GM19455 (cell line): Measurements from ENCODE around the gene NKD2.
"Not testable (repeated sequence)": the region's sequence is repeated elsewhere in the genome, so short reads cannot be mapped to it uniquely, and the experiment has no call there.

Experiments used
- ATAC-seq: cut with Tn5 transposase; IDR thresholded peaks from one replicate; pipeline ENCODE4 v1.9.1; 2021; ENCODE audit not compliant: unreplicated experiment

Gene NKD2

GRCh38 chr5:1012900-1013237 lies 4.3 kb downstream of the NKD2 start:
- ATAC-seq = no peak

GRCh38 chr5:1013238-1013947 lies 4.8 kb downstream of the NKD2 start:
- ATAC-seq = no peak

DNA sequence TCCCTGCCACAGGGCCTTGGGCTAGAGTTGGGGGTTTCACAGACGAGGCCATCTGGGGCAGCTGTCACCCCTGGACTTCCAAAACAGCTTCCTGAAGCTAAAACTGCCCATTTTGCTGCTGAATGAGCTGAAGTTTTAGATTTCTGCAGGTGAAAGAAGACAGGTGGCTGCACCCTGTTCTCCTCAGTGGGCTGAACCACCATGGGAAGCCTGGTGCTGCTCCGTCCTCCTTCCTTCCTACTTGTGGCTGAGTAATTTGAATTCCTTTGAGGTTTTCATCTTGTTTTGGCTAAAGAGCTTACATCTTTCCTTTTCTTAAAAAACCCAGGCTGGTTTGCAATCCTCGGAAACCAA lies 5.3 kb downstream of the NKD2 start:
- ATAC-seq = no peak

- no peak for ATAC-seq
Measured at GRCh38 chr5:1014346-1014745, 5.7 kb downstream of the NKD2 start.

DNA sequence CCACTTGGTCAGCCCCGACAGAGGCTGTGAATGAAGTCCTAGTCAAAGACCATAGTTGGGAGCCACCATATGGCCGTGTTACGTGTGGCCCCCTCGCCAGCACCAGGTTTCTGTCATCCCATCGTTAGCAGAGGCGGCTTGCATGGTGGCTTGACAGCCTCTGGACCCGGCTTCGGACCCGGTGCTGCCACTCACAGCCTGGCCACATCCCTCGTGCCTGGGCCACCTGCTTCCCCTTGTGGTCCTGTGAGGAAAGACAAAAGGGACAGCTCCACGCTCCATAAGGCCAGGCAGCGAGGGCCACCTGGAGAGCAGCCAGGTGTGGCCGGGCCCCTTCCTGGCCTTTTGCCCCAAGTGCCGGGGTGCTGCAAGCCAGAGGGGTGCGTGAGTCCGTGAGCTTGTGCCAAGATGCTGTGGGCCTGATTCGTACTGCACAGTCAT lies 6.2 kb downstream of the NKD2 start:
- ATAC-seq = no peak

DNA sequence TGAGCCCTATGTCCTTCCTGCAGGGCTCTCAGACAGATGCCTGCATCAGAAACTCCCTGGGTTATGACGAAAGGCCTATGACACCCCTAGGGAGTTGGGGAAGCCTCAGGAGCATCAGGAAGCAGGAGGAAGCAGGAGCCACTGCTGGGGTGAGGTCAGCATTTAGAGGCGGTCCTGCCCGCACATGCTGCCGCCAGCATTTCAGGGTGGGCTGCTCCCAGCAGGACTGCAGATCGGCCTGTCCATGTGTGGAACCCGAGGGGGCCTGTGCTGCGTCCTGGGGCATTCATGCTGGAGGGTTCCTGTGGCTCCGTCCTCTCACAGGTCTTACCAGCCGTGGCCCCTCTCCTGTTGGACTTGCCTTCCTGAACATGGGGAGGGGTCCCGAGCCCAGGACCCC lies 6.9 kb downstream of the NKD2 start:
- no peak for ATAC-seq

- no peak for ATAC-seq
Measured at GRCh38 chr5:1016036-1016435, 7.4 kb downstream of the NKD2 start.

DNA sequence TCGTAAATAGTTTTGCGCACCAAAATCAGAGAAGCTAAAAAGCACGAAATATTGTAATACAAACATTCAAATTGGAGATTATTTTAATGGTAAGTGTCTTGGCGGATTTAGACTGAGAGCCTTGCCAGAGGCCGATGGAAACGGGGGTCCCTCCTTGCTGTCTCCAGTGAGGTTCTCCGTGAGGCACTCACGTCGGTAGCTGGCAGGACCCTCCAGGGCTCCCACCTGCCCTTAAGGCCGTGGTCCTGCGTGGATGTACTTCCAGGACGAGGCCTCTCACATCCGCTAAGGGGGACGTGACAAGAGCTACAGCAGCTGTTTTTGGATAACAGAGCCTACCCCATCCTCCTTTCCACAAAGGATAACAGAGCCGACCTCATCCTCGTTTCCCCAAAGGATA lies 7.9 kb downstream of the NKD2 start:
- ATAC-seq = no peak

DNA sequence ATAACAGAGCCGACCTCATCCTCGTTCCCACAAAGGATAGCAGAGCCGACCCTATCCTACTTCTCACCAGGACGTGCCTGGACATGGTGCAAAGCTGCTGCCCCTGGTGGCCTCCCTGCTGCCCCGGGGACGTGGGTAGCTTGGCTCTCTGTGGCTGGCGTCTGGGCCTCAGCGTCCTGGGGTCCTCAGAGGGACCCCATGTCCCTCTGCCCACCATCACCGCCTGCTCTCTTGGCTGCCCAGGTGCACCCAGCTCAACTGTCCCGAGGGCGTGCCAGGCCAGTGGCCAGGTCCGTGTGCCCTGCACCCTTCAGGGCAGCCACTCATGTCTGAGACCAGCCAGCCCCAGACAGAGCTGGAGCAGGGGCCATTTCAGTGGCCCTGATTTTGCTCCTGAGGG lies 8.5 kb downstream of the NKD2 start:
- ATAC-seq = no peak

- ATAC-seq = no peak
Measured at GRCh38 chr5:1017691-1018455, 9.3 kb downstream of the NKD2 start.

DNA sequence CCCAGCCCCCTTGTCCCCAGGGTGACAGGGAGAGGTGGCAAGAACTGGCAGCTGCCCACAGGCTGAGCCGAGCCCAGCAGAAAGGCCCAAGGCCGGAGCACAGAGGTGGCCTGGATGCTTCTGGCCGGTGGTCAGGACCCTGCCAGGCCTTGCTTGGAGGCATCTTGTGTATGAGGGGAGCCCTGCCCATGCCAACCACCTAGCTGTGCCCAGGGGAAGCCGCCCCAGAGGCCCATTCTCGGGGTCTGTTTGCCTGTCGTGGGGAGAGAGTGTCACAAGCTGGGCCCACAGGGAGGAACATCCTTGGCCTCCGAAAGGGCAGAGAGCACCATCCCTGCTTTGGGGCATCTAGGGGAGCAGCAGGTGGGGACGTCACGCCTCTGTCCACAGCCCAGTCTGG lies 10.0 kb downstream of the NKD2 start:
- no peak for ATAC-seq

DNA sequence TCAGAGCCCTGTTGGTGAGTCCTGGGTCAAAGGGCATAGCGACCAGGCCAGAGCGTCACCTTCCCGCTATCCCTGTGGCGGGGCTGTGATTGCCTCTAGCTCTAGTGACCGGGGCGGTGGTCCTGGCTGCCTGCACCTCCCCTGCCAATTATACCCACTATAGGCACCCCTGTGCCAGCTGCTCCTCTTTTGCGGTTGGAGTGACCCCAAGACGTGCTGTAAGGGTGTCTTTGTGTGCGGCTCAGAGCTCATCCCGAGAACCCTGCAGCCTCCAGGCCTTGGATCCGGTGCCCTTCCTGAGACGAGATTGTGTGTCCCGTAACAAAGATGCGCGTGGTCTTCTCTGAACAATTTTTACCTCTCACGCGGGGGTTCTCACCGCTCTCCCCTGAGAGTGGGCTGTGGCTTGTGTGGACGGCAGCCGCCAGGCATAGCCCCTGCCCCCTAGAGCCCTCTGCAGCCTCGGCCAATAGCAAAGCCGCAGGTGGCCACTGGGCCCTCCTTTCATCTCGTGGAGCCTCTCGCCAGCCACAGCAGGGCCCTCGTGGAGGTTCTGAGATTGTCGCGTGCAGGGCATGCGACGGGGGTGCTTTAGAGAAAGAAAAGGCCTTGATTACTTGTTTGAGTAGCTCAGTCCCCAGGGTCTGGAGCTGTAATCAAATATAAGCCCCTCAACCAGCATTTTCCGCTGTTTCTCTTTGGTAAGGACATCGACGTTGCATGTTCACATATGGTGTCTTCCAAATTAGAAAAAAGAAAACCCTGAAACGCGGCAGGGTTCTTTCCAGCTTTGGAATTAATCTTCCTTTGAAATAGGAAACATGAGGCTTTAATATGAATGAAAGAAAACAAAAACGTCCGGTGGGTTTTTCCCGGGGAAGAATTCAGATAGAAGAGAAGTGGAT lies 10.7 kb downstream of the NKD2 start:
- ATAC-seq = no peak

GRCh38 chr5:1020452-1020961 lies 11.9 kb downstream of the NKD2 start:
- no peak for ATAC-seq

DNA sequence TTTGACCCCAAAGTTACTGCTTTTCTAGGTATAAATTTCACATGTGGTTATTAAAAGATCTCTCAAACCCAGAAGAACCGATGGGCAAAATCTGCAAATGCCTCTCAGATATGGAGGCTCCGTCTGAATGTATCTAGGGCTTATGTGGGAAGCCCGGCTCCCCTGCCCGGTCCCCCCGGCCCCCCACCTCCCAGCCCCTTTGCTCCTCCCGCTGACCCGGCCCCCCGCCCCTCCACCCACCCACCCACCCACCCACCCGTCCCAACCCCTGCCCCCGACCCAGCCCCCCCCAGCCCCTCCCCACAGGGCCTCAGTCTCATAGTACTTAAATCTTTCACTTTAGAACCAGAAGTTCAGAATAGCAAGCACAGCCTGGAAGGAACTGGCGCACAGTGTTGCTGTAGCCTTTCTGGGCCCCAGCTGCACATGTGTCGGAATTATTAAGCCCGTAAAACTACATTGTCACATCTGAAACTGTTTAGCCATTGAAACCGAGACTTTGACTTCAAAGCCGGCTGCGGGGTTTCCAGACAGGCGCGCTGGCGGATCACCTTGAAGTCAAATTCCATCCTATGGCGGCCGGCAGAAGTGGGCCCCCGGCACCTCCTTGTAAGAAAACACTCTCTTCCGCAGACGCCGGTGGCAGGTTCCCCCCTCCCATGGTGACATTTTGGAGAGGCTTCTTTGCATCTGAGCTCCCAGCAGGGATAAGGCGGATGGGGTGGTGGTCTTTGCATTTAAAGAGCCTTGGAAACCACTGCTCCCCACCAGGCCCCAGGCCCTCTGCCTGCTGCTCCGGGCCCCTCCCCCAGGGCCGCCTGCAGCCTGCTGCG lies 12.8 kb downstream of the NKD2 start:
- no peak for ATAC-seq

DNA sequence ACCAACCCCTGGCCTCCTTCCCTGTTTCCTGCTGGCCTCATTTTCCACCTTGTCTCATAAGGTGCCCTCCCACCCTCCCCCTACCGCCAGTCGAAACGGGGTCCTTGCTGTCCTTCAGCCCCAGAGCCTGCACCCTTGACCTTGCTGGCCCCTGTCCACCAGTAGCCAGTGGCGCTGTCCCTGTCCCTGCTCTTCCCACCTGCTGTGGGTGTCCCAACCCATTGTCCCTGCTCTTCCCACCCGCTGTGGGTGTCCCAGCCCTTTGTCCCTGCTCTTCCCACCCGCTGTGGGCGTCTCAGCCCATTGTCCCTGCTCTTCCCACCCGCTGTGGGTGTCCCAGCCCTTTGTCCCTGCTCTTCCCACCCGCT lies 13.4 kb downstream of the NKD2 start:
- ATAC-seq = not testable (repeated sequence)

GRCh38 chr5:1026700-1027621 lies 18.4 kb downstream of the NKD2 start:
- no peak for ATAC-seq

DNA sequence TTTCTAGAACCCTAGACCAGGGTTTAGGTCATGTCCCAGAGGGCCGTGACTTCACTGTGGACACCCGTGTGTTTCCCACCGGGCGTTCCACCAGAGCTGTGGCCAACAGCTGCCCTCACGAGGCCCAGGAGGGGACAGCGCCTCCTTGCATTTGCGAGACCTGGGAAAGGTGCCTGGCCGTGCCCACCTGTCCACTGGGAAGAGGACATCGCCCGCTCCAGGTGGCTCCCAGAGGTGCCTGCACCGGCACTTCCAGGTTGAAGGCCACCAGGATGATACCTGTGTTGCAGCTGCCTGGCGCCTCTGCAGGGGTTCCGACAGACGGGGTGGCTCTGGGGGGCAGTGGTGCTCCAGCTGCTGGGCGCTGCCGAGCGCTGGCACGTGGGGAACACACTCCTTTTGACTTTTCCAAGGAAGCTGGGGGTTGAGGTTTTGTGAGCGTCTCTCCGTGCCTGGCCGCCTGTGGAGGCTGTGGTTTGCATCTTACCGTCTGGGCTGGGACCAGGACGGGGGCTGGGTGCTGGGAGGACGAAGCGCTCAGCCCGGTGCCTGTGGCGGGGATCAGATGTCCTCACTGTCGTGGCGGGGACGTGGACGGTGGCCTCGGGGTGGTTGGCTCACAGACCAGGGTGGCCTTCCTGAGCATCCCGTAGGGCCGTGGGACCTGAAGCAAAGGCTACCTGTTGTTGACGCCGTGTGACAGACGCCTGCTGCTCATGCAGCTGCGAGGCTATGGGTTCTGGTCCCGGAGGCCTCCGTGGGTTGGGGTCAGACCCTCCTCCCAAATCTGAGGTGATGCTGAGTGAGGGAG lies 19.2 kb downstream of the NKD2 start:
- no peak for ATAC-seq

GRCh38 chr5:1028481-1029281 lies 20.1 kb downstream of the NKD2 start:
- no peak for ATAC-seq
